CD4-positive, alpha-beta T cell treated with Interferon gamma for 1 hour (primary cell): ENCODE data around the gene CGB3.
"Not testable (repeated sequence)": the region's sequence is repeated elsewhere in the genome, so short reads cannot be mapped to it uniquely, and the experiment has no call there.

ENCODE experiments used
- DNase-seq: peaks from one replicate; pipeline ENCODE4 v3.0.0-alpha.2; 2020

CGB3 gene

GRCh38 chr19:49042177-49042576 lies 18.0 kb upstream of the CGB3 start:
- DNase-seq, result no peak

GRCh38 chr19:49039736-49040135 lies 15.6 kb upstream of the CGB3 start:
- DNase-seq, result not testable (repeated sequence)

- not testable (repeated sequence) for DNase-seq
Observed at GRCh38 chr19:49038557-49039276, 14.6 kb upstream of the CGB3 start.

- DNase-seq, result not testable (repeated sequence)
Observed at GRCh38 chr19:49038111-49038510, 14.0 kb upstream of the CGB3 start.

- DNase-seq, result not testable (repeated sequence)
Observed at GRCh38 chr19:49036815-49037214, 12.7 kb upstream of the CGB3 start, which contains the start of gene CGB1. CGB1 (minus strand) TSS chr19:49036895; CDS start chr19:49036711, 184 bp downstream.

- DNase-seq, result peak; percentile 58
Observed at GRCh38 chr19:49031642-49032301, 7.6 kb upstream of the CGB3 start, which contains the start of gene CGB2. CGB2 (plus strand) TSS chr19:49031890; CDS start chr19:49032096, 206 bp downstream.

GRCh38 chr19:49030323-49030722 lies 6.2 kb upstream of the CGB3 start:
- DNase-seq, result not testable (repeated sequence)

GRCh38 chr19:49029749-49030148 lies 5.6 kb upstream of the CGB3 start:
- not testable (repeated sequence) for DNase-seq

- DNase-seq, result not testable (repeated sequence)
Observed at GRCh38 chr19:49028686-49029085, 4.6 kb upstream of the CGB3 start.

- DNase-seq, result not testable (repeated sequence)
Observed at GRCh38 chr19:49025599-49025998, 1.5 kb upstream of the CGB3 start.

- DNase-seq, result not testable (repeated sequence)
Observed at GRCh38 chr19:49025088-49025487, 955 bp upstream of the CGB3 start.

- no peak for DNase-seq
Observed at GRCh38 chr19:49022116-49022515, 2.0 kb downstream of the CGB3 start.

GRCh38 chr19:49020931-49021895 lies 2.9 kb downstream of the CGB3 start:
- no peak for DNase-seq

- no peak for DNase-seq
Observed at GRCh38 chr19:49020342-49020741, 3.8 kb downstream of the CGB3 start.

- DNase-seq, result peak; percentile 63
Observed at GRCh38 chr19:49019242-49019932, 4.7 kb downstream of the CGB3 start.

- DNase-seq, result not testable (repeated sequence)
Observed at GRCh38 chr19:49018388-49019241, 5.5 kb downstream of the CGB3 start.

- DNase-seq, result peak; percentile 71
Observed at GRCh38 chr19:49017666-49018351, 6.3 kb downstream of the CGB3 start.

GRCh38 chr19:49017041-49017665 lies 7.0 kb downstream of the CGB3 start, which contains the start of gene LHB:
LHB (minus strand) TSS chr19:49017091; CDS start chr19:49017081, 10 bp downstream.
- no peak for DNase-seq

- no peak for DNase-seq
Observed at GRCh38 chr19:49016067-49016839, 7.9 kb downstream of the CGB3 start.
